Heart left ventricle (tissue), 13 donors: ENCODE results near the gene MEGF11.

Experiments
- CTCF ChIP-seq, 12 donors: fragments of 200-600 bp; sonication (generic) in 4 of 12; IDR thresholded peaks; one replicate each; pipeline versions ENCODE4 v1.5.0 to v1.8.0; 2018 to 2022; ENCODE audit warnings: antibody characterized with exemption in 12 of 12, mild to moderate bottlenecking in 5 of 12
- POLR2A ChIP-seq, 2 donors: fragments of 450-650 bp; IDR thresholded peaks; one replicate each; pipeline ENCODE4 v1.6.1; 2017; ENCODE audit warnings: antibody characterized with exemption in 2 of 2, mild to moderate bottlenecking in 2 of 2, moderate library complexity in 2 of 2
- donor health status: ischemic (EF 13 %, LVEDD 7.1; RV severe dilation, severe dysfunction).
- donor health status: DM: no; HTN: yes; CAD: no.
- donor health status: DM: no; HTN: no; CAD: no.
- donor health status: ischemic (EF 25% LVEDD 6.9; RV normal size, moderate dysfunction).
- donor health status: ischemic (EF 25% LVEDD 5.7; RV mildly dilated, moderate dysfunction).
- donor health status: ischemic (EF 35%, LVEDD 5.7; RV mildly dilated, moderate dysfunction).
- donor health status: nonischemic (EF 11% LVEDD 7.7; RV severe dilation, severe dysfunction).
- donor health status: DM: yes; HTN: yes; CAD: no.
- donor health status: PGD.
- donor health status: ischemic (EF 29% LVEDD 5.4; RV normal size, mild dysfunction).
- donor health status: nonischemic (EF 23%, LVEDD 6.1; RV moderate dilation, normal function).

DNA sequence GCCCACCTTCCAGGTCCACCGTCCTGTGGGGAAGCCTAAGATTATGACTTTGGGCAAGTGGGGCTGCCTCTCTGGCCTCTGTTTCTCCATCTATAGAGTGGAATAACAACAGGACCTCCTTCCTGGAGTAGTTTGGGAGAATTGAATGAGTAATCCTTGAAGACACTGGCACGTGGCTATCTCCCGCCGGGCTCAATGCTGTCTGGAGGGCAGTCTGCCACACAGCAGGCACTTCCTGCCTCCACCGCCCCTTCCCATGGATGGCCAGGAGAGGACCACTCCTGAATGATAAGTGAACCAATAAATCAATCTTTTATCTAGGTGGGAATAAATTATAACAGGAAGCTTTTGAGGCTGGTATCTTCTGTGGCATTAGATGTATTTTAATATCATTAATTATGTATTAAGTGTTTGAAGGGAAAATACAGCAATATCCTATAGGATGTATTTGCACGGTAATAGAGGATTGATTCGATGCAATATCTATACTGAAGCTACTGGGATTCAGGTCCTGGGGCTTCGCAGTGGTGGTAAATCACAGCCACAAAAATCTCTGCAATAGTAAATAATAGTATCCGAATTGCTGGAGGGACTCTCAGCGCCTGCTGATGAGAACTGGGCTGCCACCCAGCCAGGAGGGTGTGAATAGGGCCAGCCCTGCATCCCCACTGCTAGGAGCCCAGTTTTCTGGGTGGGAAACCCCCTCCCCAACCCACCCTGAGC is 15.9 kb downstream of the MEGF11 start:
- TF ChIP-seq CTCF (IDR thresholded peaks at IDR 0.05) (no peak), POLR2A (IDR thresholded peaks at IDR 0.05) (no peak)
